ENCODE data around the gene TSPAN4. TPM values are rescaled to one million over a fixed set of nuclear protein-coding genes. Genes with fewer than 3 reads are reported as not detected.

Gene TSPAN4
- total and polyA plus RNA-seq, 10 donors, result 32.1 to 140 (median 107) TPM

- WGBS, 5 donors, result 63 to 100% (median 79%) methylated on average over 1 to 12 of the region's 12 CpGs
- Histone ChIP-seq H3K4me3 (no peak overlapping the region), H3K4me1 (peaks cover 0 to 45% (median 10%) of the 10 kb centered on the region in 6 donors), H3K27ac (peak overlapping the region in 5 of 8 donors; percentile 52 to 78 (median 68)), H3K9me3 (no peaks in the 10 kb centered on the region), H3K36me3 (peaks cover 0 to 80% (median 28%) of the 10 kb centered on the region in 6 donors), H3K27me3 (replicated peaks in 1 of 7) (no peaks in the 10 kb centered on the region)
- TF ChIP-seq POLR2A (IDR thresholded peaks at IDR 0.05) (no peak), POLR2AphosphoS5 (IDR thresholded peaks at IDR 0.05) (peak; percentile 87 to 91 (median 89))
- intact Hi-C loops (cut with DNase I; ENCODE audit: low total_unique reads), result no loop called here
- peak; percentile 90 for DNase-seq
Observed at GRCh38 chr11:876545-876944, 33.9 kb downstream of the TSPAN4 start.

- no peak for DNase-seq
- WGBS, 5 donors, result 89 to 93% (median 92%) methylated on average over 11 of the region's 11 CpGs
- H3K36me3 ChIP-seq, result peaks cover 0 to 89% (median 36%) of the 10 kb centered on the region in 6 donors
- no peak overlapping the region for H3K4me3 ChIP-seq
- intact Hi-C loops (cut with DNase I; ENCODE audit: low total_unique reads), result no loop called here
- peak overlapping the region in 5 of 8 donors; percentile 52 to 78 (median 68) for H3K27ac ChIP-seq
- peaks cover 0 to 45% (median 10%) of the 10 kb centered on the region in 6 donors for H3K4me1 ChIP-seq
- H3K27me3 ChIP-seq (replicated peaks in 1 of 7), result no peaks in the 10 kb centered on the region
- TF ChIP-seq CTCF (IDR thresholded peaks at IDR 0.05 in 8 of 11, conservative IDR thresholded peaks at IDR 0.05 in 3 of 11) (no peak), POLR2AphosphoS5 (IDR thresholded peaks at IDR 0.05) (no peak), POLR2A (IDR thresholded peaks at IDR 0.05) (no peak)
- H3K9me3 ChIP-seq, result no peaks in the 10 kb centered on the region
Observed at GRCh38 chr11:877565-877964, 34.9 kb downstream of the TSPAN4 start.

- Histone ChIP-seq H3K9me3 (no peaks in the 10 kb centered on the region), H3K27ac (no peak overlapping the region), H3K27me3 (replicated peaks in 1 of 7) (no peaks in the 10 kb centered on the region), H3K36me3 (peaks cover 0 to 100% (median 42%) of the 10 kb centered on the region in 6 donors), H3K4me3 (no peak overlapping the region), H3K4me1 (peaks cover 0 to 40% (median 11%) of the 10 kb centered on the region in 6 donors)
- intact Hi-C loops (cut with DNase I; ENCODE audit: low total_unique reads), result no loop called here
- no peak for DNase-seq
- TF ChIP-seq POLR2A (IDR thresholded peaks at IDR 0.05), result no peak
- no peak for TF ChIP-seq CTCF (IDR thresholded peaks at IDR 0.05 in 8 of 11, conservative IDR thresholded peaks at IDR 0.05 in 3 of 11)
- TF ChIP-seq POLR2AphosphoS5 (IDR thresholded peaks at IDR 0.05), result no peak
- WGBS, 5 donors, result 87 to 100% (median 92%) methylated on average over 7 to 14 of the region's 14 CpGs
Observed at GRCh38 chr11:880447-880846, 37.8 kb downstream of the TSPAN4 start.

GRCh38 chr11:882596-882995 lies 39.9 kb downstream of the TSPAN4 start:
- TF ChIP-seq POLR2AphosphoS5 (IDR thresholded peaks at IDR 0.05) (no peak), POLR2A (IDR thresholded peaks at IDR 0.05) (no peak), CTCF (IDR thresholded peaks at IDR 0.05 in 8 of 11, conservative IDR thresholded peaks at IDR 0.05 in 3 of 11) (no peak)
- Histone ChIP-seq H3K4me3 (no peak overlapping the region), H3K9me3 (no peaks in the 10 kb centered on the region), H3K27ac (peak overlapping the region in 4 of 8 donors; percentile 21 to 45 (median 34)), H3K36me3 (peaks cover 0 to 100% (median 54%) of the 10 kb centered on the region in 6 donors), H3K27me3 (replicated peaks in 1 of 7) (no peaks in the 10 kb centered on the region), H3K4me1 (peaks cover 0 to 19% (median 0%) of the 10 kb centered on the region in 6 donors)
- intact Hi-C loops (cut with DNase I; ENCODE audit: low total_unique reads), result no loop called here
- WGBS, 5 donors, result 63 to 77% (median 75%) methylated on average over 11 to 14 of the region's 14 CpGs
- no peak for DNase-seq

Measured in spleen (tissue), 11 donors.